HG02678 (cell line): Measurements from ENCODE around the gene MR1.

Source experiments
- ATAC-seq: cut with Tn5 transposase; IDR thresholded peaks from one replicate; pipeline ENCODE4 v1.9.1; 2021; ENCODE audit warnings: mild to moderate bottlenecking, moderate library complexity; ENCODE audit not compliant: unreplicated experiment

The MR1 gene

DNA sequence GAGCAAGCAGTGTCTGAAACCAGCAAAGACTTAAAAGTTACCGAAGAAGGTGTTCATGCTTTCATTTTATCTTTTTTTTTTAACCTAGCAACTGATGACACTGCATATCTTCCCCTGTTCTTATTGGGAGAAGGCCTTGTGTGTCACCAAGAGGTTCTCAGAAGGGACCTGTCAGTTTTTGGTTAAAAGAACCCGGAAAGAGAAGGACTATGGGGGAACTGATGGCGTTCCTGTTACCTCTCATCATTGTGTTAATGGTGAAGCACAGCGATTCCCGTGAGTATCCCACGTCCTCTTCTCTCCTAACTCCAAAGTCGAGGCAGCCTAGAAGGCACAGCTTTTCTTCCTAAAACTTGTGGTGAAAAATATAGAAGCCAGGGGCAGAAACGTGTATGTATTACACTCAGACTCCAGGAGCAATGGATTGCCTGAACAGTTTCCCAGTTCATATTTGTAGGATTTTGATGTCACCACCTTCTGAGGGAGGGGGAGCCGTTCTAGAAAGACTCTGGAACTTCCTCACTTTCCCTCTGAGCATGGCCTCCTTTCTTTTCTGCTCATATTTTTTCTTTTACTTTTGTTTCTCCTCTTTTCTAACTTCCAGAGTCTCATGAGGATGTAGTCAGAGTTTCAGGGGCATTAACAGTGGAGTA lies at the start of gene MR1:
Gene MR1 (plus strand): TSS at position 185 of the 653 bp plus-strand sequence. CDS start 25 bp downstream, at position 210.
- peak; percentile 98 for ATAC-seq

DNA sequence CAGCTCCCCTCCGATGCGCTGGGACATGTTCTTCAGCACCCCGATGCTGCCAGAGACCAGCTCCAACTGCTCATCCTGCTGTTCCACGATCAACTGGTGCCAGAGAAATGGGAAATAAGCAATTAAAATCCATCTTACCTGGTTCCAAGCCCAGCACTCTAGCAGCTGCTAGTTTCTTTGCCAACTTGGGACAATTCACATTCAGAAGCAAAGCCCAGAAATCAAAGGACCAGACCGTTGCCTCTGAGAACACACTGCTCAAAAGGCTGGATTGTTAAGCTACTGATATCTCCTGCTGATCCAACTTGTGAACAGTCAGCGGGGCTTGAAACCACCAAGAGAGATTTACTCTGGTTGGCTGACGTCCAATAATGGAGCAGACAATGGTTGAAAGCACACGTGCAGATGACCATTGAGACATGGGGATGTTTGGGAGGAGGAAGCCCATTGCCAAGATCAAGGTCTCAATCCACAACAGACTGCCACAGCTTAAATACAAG lies 45.5 kb upstream of the MR1 start:
- ATAC-seq: no peak

DNA sequence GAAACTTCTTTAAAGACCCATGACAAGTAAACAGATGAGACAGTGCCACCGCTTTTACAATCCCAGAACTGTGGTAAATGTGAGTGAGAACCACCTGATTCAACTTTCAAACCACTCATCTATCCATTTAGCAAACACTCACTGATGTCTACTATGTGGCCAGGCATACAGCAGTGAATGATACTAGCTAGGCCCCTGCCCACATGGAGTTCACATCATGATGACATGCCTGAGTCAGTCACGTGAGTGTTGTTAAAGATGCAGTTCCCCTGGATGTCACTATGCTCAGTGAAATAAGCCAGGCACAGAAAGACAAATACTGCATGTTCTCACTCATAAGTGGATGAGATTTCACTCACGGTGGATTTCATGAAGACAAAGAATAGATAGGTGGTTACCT lies 39.5 kb upstream of the MR1 start:
- ATAC-seq: no peak

GRCh38 chr1:180997843-180998504 lies 35.8 kb upstream of the MR1 start:
- ATAC-seq: no peak

DNA sequence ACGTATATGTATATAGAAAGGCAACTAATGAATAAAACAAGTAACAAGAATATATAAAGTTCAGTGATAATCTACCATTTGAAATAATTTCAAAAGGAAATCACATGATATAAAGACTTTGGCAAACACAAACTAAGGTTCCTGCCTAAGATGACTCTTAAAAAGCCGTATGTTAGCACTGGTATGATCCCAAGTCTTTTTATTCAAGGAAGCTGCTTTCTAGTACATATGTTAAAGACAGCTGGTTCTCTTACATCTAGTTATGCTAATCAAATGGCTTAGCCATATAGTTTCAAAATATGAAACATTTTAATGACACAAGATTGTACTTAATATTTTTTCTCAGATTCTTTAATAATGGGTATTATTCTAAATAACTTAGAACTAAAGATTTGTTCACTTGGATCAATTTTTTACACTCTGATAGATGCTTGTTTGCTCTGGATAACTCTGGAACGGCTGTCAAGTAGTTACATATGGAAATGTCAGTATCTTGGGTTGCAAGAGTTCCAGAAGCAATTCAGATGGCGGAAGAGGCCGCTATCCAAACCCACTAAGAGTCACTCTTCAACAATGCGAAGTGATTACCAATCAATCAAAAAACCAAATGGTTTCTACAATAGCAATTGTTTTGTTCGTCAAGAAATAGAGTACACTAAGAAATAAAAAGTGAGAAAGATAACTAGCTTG lies 32.5 kb upstream of the MR1 start:
- no peak for ATAC-seq

DNA sequence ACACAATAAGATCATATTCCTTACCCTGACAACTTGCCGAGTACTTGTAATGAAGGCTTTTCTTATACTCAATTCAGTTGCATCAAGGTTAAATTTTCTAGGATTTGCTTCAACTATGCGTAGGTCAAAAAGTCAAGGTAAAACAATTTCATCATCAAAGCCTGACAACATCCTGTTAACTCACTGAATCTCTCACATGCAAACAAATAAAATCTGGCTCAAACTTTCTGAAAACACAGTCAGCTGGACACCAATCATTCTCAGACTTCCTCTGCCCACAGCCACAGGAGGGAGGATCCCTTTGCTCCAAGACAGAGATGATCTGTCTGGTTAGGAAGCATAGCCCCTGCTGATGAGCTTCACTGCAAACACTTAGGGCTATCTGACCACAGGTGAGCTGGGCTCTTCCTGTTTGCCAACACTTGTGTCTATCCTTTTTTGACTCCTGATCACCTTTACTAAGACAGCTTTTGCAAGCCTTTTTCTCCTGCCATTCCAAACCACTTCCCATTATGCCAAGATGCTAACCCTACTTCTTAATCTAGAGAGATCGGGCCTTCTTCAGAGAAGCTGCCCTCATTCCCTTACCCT lies 31.1 kb upstream of the MR1 start:
- ATAC-seq: no peak

- no peak for ATAC-seq
Observed at GRCh38 chr1:181010789-181011188, 23.0 kb upstream of the MR1 start.

GRCh38 chr1:181011301-181012202 lies 22.2 kb upstream of the MR1 start:
- ATAC-seq: no peak

DNA sequence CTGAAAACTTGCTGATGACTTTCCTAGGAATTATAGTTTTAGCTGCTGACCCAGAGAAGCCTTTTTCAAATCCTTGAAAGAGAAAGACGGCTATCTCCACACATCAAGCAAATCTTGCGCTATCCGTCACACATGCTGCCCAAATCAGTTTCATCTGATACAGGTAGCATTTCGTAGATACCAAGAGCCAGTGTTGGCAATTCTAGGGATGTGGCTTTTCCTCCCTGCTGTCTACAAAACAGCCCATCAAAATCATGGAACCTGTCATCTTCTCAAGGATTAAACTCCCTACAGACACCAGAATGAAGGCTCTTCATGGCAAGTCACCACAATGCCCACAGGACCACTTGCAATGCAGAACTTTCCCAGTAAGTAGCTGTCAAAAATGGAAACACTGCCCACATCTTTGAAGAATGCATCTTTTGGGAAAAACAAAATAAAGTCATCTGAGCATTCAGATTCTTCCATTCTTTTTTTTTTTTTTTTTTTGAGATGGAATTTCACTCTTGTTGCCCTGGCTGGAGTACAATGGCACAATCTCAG lies 21.5 kb upstream of the MR1 start:
- no peak for ATAC-seq

DNA sequence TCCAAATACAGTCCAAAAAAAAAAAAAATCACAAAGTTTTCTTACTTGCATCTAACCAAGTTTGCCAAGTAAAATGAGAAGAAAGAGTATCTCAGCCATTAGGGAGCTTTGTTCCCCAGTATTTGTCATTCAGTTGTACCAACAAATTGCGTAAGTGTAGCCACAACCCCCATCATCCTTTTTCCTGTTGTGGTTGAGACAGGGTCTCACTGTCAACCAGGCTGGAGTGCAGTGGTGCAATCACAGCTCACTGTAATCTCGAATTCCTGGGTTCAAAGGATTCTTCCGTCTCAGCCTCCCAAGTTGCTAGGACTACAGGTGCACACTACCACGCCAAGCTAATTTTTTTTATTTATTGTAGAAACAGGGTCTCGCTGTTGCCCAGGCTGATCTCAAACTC lies 20.6 kb upstream of the MR1 start:
- no peak for ATAC-seq

GRCh38 chr1:181014477-181015250 lies 19.1 kb upstream of the MR1 start:
- no peak for ATAC-seq

- no peak for ATAC-seq
Observed at GRCh38 chr1:181015251-181015615, 18.6 kb upstream of the MR1 start.

- no peak for ATAC-seq
Observed at GRCh38 chr1:181016563-181016962, 17.2 kb upstream of the MR1 start.

GRCh38 chr1:181018901-181019681 lies 14.7 kb upstream of the MR1 start:
- no peak for ATAC-seq

DNA sequence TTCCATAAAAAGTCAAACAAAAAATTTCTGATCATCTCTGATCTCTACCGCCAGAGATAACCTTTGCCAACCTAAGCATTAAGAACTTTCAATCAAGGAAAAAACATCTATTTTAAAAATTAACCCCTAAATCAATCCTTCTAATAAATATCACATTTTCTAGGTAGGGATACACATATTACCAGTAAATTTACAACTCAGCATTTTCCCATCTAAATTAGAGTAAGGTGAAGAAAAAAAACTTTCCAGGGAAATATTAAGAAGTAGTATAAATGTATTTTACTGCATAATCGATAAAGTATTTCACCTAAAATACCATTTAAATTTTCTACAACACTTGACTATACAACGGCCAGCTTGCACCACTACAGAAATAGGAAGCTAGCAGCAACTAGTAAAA lies 12.6 kb upstream of the MR1 start:
- no peak for ATAC-seq

- peak; percentile 41 for ATAC-seq
Observed at GRCh38 chr1:181021811-181022434, 11.9 kb upstream of the MR1 start.

- ATAC-seq: no peak
Observed at GRCh38 chr1:181023265-181024057, 10.3 kb upstream of the MR1 start.

GRCh38 chr1:181028196-181028595 lies 5.6 kb upstream of the MR1 start:
- ATAC-seq: no peak
